Right forelimb (tissue), 1 donor: ENCODE results near the gene NCAM2.

ENCODE experiments used
- DNase-seq: peaks from one replicate; pipeline ENCODE4 v3.0.0-alpha.2; 2018

The NCAM2 gene

GRCh38 chr21:21231913-21232312, 233.7 kb downstream of the NCAM2 start:
- no peak for DNase-seq

GRCh38 chr21:21232320-21232719, 234.1 kb downstream of the NCAM2 start:
- no peak for DNase-seq

- DNase-seq: no peak
Observed at GRCh38 chr21:21233051-21233450, 234.8 kb downstream of the NCAM2 start.

- no peak for DNase-seq
Observed at GRCh38 chr21:21236996-21237395, 238.8 kb downstream of the NCAM2 start.

- DNase-seq: no peak
Observed at GRCh38 chr21:21238629-21239400, 240.6 kb downstream of the NCAM2 start.

- no peak for DNase-seq
Observed at GRCh38 chr21:21241391-21241790, 243.2 kb downstream of the NCAM2 start.

GRCh38 chr21:21246007-21246406, 247.8 kb downstream of the NCAM2 start:
- no peak for DNase-seq

- no peak for DNase-seq
Observed at GRCh38 chr21:21247424-21247823, 249.2 kb downstream of the NCAM2 start.

- no peak for DNase-seq
Observed at GRCh38 chr21:21262048-21262447, 263.8 kb downstream of the NCAM2 start.

- no peak for DNase-seq
Observed at GRCh38 chr21:21268061-21268471, 269.9 kb downstream of the NCAM2 start.

GRCh38 chr21:21268885-21269284, 270.7 kb downstream of the NCAM2 start:
- DNase-seq: no peak

- DNase-seq: no peak
Observed at GRCh38 chr21:21279193-21279901, 281.1 kb downstream of the NCAM2 start.

GRCh38 chr21:21283810-21284209, 285.6 kb downstream of the NCAM2 start:
- DNase-seq: no peak

- DNase-seq: no peak
Observed at GRCh38 chr21:21286170-21286798, 288.1 kb downstream of the NCAM2 start.

GRCh38 chr21:21290751-21291150, 292.5 kb downstream of the NCAM2 start:
- no peak for DNase-seq

GRCh38 chr21:21291883-21292569, 293.8 kb downstream of the NCAM2 start:
- DNase-seq: no peak

GRCh38 chr21:21295303-21295702, 297.1 kb downstream of the NCAM2 start:
- no peak for DNase-seq

- no peak for DNase-seq
Observed at GRCh38 chr21:21297211-21297610, 299.0 kb downstream of the NCAM2 start.

- no peak for DNase-seq
Observed at GRCh38 chr21:21301013-21301412, 302.8 kb downstream of the NCAM2 start.

GRCh38 chr21:21309510-21309909, 311.3 kb downstream of the NCAM2 start:
- no peak for DNase-seq

GRCh38 chr21:21324297-21324696, 326.1 kb downstream of the NCAM2 start:
- no peak for DNase-seq

GRCh38 chr21:21332492-21332891, 334.3 kb downstream of the NCAM2 start:
- no peak for DNase-seq

GRCh38 chr21:21341041-21341440, 342.8 kb downstream of the NCAM2 start:
- no peak for DNase-seq
